HCT116 (cell line): ENCODE measurements around the gene TBC1D21.

Experiments
- ATF3 ChIP-seq: IDR thresholded peaks from 2 replicates; pipeline ENCODE4 v1.6.1; 2012
- CTCF ChIP-seq, 3 experiments: fragments of 200-600 bp in 1 of 3; sonication (generic) in 1 of 3; IDR thresholded peaks in 2 of 3; conservative IDR thresholded peaks in 1 of 3; 2 replicates each; pipeline ENCODE4 v1.5.1; 2012 to 2017; ENCODE audit warnings: low read depth in 2 of 3, low read length in 2 of 3, antibody characterized with exemption in 1 of 3, borderline replicate concordance in 1 of 3, control low read depth in 1 of 3, mild to moderate bottlenecking in 1 of 3, mixed read lengths in 1 of 3, mixed run types in 1 of 3, moderate library complexity in 1 of 3; ENCODE audit not compliant: insufficient read depth in 1 of 3
- EZH2 ChIP-seq: fragments of 200-600 bp; sonication (generic); IDR thresholded peaks from 2 replicates; pipeline ENCODE4 v1.6.1; 2017; ENCODE audit warnings: antibody characterized with exemption, mixed run types
- EZH2phosphoT487 ChIP-seq: fragments of 200-600 bp; IDR thresholded peaks from 2 replicates; pipeline ENCODE4 v1.6.1; 2018; ENCODE audit warnings: antibody characterized with exemption, borderline replicate concordance
- JUND ChIP-seq: IDR thresholded peaks from 2 replicates; pipeline ENCODE4 v1.6.1; 2012
- MAX ChIP-seq: IDR thresholded peaks from 2 replicates; pipeline ENCODE4 v1.6.1; 2012
- POLR2A ChIP-seq: IDR thresholded peaks from 2 replicates; pipeline ENCODE4 v1.7.0; 2011; ENCODE audit warnings: borderline replicate concordance; ENCODE audit not compliant: insufficient read depth, insufficient read length; ENCODE audit errors: extremely low read depth
- POLR2AphosphoS5 ChIP-seq: IDR thresholded peaks from 2 replicates; pipeline ENCODE4 v1.6.1; 2011; ENCODE audit warnings: mild to moderate bottlenecking, low read depth, low read length, moderate library complexity
- RAD21 ChIP-seq: IDR thresholded peaks from 2 replicates; pipeline ENCODE4 v1.6.1; 2012; ENCODE audit warnings: low read depth, mild to moderate bottlenecking
- SP1 ChIP-seq: IDR thresholded peaks from 2 replicates; pipeline ENCODE4 v1.6.1; 2012; ENCODE audit warnings: low read depth
- ZBTB33 ChIP-seq: IDR thresholded peaks from 2 replicates; pipeline ENCODE4 v1.6.1; 2011; ENCODE audit warnings: mild to moderate bottlenecking, low read length, moderate library complexity; ENCODE audit not compliant: insufficient replicate concordance; ENCODE audit errors: extremely low read depth

GRCh38 chr15:73927003-73927475 lies 53.7 kb downstream of the TBC1D21 start:
- TF ChIP-seq CTCF (IDR thresholded peaks at IDR 0.05 in 2 of 3, conservative IDR thresholded peaks at IDR 0.05 in 1 of 3; ENCODE audit: borderline replicate concordance in 1 of 3, insufficient read depth in 1 of 3, low read depth in 2 of 3, low read length in 2 of 3) (no peak), EZH2phosphoT487 (no peak), POLR2AphosphoS5 (no peak), ZBTB33 (no peak), RAD21 (no peak), MAX (peak; percentile 13; the same call in 1 of the 2 replicates), POLR2A (no peak), EZH2 (no peak), JUND (no peak), SP1 (no peak), ATF3 (no peak)
